Transverse colon (tissue), 4 donors: Measurements from ENCODE around the gene HEPN1.

Experiments
- CTCF ChIP-seq, 5 experiments: fragments of 200-600 bp in 3 of 5; fragments of 450-650 bp in 2 of 5; sonication (generic) in 3 of 5; IDR thresholded peaks; 1 replicate in 2 of 5; 2 replicates in 3 of 5; pipeline ENCODE4 v1.5.1; 2016 to 2017; ENCODE audit warnings: antibody characterized with exemption in 5 of 5, inconsistent platforms in 3 of 5, mild to moderate bottlenecking in 2 of 5, moderate library complexity in 1 of 5
- EP300 ChIP-seq: sonication (generic); formaldehyde crosslinking; IDR thresholded peaks from one replicate; pipeline ENCODE4 v1.6.1; 2017; ENCODE audit warnings: antibody characterized with exemption, low read depth
- POLR2A ChIP-seq: fragments of 450-650 bp; IDR thresholded peaks from one replicate; pipeline ENCODE4 v1.6.1; 2016; ENCODE audit warnings: antibody characterized with exemption, mild to moderate bottlenecking, moderate library complexity
- POLR2AphosphoS5 ChIP-seq, 3 donors: sonication (generic); formaldehyde crosslinking; IDR thresholded peaks; one replicate each; pipeline ENCODE4 v1.6.1; 2016; ENCODE audit warnings: antibody characterized with exemption in 3 of 3

GRCh38 chr11:124894606-124895430 is 24.2 kb upstream of the HEPN1 start:
- no peak for TF ChIP-seq CTCF (IDR thresholded peaks at IDR 0.05)
- no peak for TF ChIP-seq EP300
- TF ChIP-seq POLR2A, result no peak
- TF ChIP-seq POLR2AphosphoS5 (IDR thresholded peaks at IDR 0.05), result no peak
